Measurements from ENCODE around the gene REX1BD.
A peak's percentile ranks its signal among the peaks of the same experiment; 100 is the strongest.

Gene REX1BD

GRCh38 chr19:18611327-18612050 lies 22.9 kb downstream of the REX1BD start:
- peak overlapping the region; percentile 54 for H3K4me3 ChIP-seq (ENCODE audit: low read length)
- no peak overlapping the region for H3K9ac ChIP-seq (ENCODE audit: low read depth, low read length)
- 1% methylated on average over 56 of the region's 62 CpGs for WGBS
- H3K27me3 ChIP-seq (ENCODE audit: insufficient read depth, low read length): peaks cover 95% of the 10 kb centered on the region
- H3K4me1 ChIP-seq (ENCODE audit: insufficient read depth, low read length): peaks cover 21% of the 10 kb centered on the region
- H3K36me3 ChIP-seq (ENCODE audit: insufficient read depth, low read length): no peaks in the 10 kb centered on the region
- no peak overlapping the region for H3K27ac ChIP-seq (ENCODE audit: low read depth, low read length)
- no peaks in the 10 kb centered on the region for H3K9me3 ChIP-seq (ENCODE audit: insufficient read depth, low read depth, low read length)

GRCh38 chr19:18612051-18612771 lies 23.6 kb downstream of the REX1BD start:
- H3K4me1 ChIP-seq (ENCODE audit: insufficient read depth, low read length): peaks cover 21% of the 10 kb centered on the region
- peaks cover 90% of the 10 kb centered on the region for H3K27me3 ChIP-seq (ENCODE audit: insufficient read depth, low read length)
- H3K27ac ChIP-seq (ENCODE audit: low read depth, low read length): no peak overlapping the region
- H3K9me3 ChIP-seq (ENCODE audit: insufficient read depth, low read depth, low read length): no peaks in the 10 kb centered on the region
- peak overlapping the region; percentile 54 for H3K4me3 ChIP-seq (ENCODE audit: low read length)
- H3K36me3 ChIP-seq (ENCODE audit: insufficient read depth, low read length): no peaks in the 10 kb centered on the region
- no peak overlapping the region for H3K9ac ChIP-seq (ENCODE audit: low read depth, low read length)
- WGBS: 2% methylated on average over 30 of the region's 30 CpGs

DNA sequence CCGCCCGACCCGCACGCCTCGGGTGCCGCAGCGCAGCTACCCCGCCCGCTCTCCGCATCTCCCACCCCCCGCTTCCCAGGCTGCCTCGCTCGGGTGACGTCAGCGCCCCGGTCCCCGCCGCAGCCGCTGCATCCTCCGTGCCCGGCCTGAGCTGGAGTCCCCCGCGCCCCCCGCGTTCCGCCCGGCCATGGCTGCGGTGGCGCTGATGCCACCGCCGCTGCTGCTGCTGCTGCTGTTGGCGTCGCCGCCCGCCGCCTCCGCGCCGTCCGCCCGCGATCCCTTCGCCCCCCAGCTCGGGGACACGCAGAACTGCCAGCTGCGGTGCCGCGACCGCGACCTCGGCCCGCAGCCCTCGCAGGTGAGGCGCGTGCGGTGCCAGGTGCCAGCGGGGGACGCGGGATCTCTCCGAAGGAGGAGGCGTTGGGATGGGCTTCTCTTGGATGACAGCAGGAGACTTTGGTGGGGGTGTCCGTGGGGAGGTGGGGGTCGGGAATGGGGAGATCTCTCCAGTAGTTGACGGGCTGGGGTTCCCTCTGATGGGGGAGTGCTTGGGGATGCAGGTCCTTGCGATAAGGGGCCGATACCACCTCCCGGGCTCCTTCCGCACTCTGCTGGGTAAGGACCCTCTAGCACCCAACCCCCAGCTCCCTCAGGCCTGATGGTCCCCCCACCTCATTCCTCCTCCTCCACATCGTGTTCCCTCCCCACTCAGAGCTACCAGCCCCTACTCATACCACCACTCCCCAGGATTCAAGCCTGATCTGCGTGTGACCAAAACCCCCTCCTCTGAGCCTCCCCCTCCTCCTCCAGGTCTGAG lies 24.4 kb downstream of the REX1BD start, which contains the start of gene TMEM59L:
TSS of gene TMEM59L (plus strand) at position 99 of the 817 bp plus-strand sequence. CDS start at position 188, 89 bp downstream.
- peak within 1 kb of the TSS; percentile 54 for H3K4me3 ChIP-seq (ENCODE audit: low read length)
- no peak within 1 kb of the TSS for H3K9ac ChIP-seq (ENCODE audit: low read depth, low read length)
- H3K27me3 ChIP-seq (ENCODE audit: insufficient read depth, low read length): peaks cover 82% of the 10 kb centered on the region
- H3K36me3 ChIP-seq (ENCODE audit: insufficient read depth, low read length): no peaks in the 10 kb centered on the region
- H3K27ac ChIP-seq (ENCODE audit: low read depth, low read length): no peak within 1 kb of the TSS
- 1% methylated on average over 70 of the region's 70 CpGs for WGBS
- no peaks in the 10 kb centered on the region for H3K9me3 ChIP-seq (ENCODE audit: insufficient read depth, low read depth, low read length)
- H3K4me1 ChIP-seq (ENCODE audit: insufficient read depth, low read length): peaks cover 21% of the 10 kb centered on the region

DNA sequence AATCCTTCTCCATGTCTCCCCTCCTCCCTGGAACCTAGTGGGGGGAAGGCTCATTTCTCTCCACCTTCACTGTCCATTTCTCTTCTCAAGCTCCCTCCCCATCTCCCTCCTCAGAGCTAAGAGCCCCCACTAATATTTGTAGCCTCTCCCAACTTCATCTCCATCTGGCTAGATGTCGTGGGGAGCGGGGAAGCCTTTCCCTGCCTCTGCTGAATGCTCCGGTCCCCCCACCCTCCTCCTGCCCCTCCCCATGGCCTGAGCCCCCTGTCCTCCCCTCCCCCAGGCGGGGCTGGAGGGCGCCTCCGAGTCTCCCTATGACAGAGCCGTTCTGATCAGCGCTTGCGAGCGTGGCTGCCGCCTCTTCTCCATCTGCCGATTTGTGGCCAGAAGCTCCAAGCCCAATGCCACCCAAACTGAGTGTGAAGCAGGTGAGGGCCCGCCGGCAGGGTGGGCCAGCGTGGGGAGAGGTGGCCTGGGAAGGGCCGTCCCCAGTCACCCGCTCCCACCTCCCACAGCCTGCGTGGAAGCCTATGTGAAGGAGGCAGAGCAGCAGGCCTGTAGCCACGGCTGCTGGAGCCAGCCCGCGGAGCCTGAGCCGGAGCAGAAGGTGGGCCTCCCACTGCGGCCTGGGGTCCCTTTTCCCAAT lies 25.1 kb downstream of the REX1BD start:
- Histone ChIP-seq H3K27ac (ENCODE audit: low read depth, low read length) (no peak overlapping the region), H3K4me1 (ENCODE audit: insufficient read depth, low read length) (peaks cover 21% of the 10 kb centered on the region), H3K27me3 (ENCODE audit: insufficient read depth, low read length) (peaks cover 75% of the 10 kb centered on the region), H3K9me3 (ENCODE audit: insufficient read depth, low read depth, low read length) (no peaks in the 10 kb centered on the region), H3K9ac (ENCODE audit: low read depth, low read length) (no peak overlapping the region), H3K36me3 (ENCODE audit: insufficient read depth, low read length) (no peaks in the 10 kb centered on the region), H3K4me3 (ENCODE audit: low read length) (peak overlapping the region; percentile 54)
- 17% methylated on average over 23 of the region's 23 CpGs for WGBS

- Histone ChIP-seq H3K27me3 (ENCODE audit: insufficient read depth, low read length) (peaks cover 52% of the 10 kb centered on the region), H3K4me1 (ENCODE audit: insufficient read depth, low read length) (peaks cover 7% of the 10 kb centered on the region), H3K9ac (ENCODE audit: low read depth, low read length) (no peak overlapping the region), H3K4me3 (ENCODE audit: low read length) (no peak overlapping the region), H3K36me3 (ENCODE audit: insufficient read depth, low read length) (no peaks in the 10 kb centered on the region), H3K9me3 (ENCODE audit: insufficient read depth, low read depth, low read length) (no peaks in the 10 kb centered on the region), H3K27ac (ENCODE audit: low read depth, low read length) (no peak overlapping the region)
- 87% methylated on average over 3 of the region's 3 CpGs for WGBS
Observed at GRCh38 chr19:18616023-18616422, 27.4 kb downstream of the REX1BD start.

DNA sequence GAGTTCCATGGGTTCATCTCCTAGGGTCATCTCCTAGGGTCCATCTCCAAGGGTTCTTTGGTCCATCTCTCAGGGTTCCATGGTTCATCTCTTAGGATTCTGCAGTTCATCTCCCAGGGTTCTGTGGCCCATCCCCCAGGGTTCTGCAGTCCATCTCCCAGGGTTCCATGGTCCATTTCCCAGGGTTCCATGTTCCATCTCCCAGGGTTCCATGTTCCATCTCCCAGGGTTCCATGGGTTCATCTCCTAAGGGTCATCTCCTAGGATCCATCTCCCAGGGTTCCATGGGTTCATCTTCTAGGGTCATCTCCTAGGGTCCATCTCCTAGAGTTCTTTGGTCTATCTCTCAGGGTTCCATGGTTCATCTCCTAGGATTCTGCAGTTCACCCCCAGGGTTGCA lies 29.0 kb downstream of the REX1BD start:
- Histone ChIP-seq H3K36me3 (ENCODE audit: insufficient read depth, low read length) (no peaks in the 10 kb centered on the region), H3K9me3 (ENCODE audit: insufficient read depth, low read depth, low read length) (no peaks in the 10 kb centered on the region), H3K27ac (ENCODE audit: low read depth, low read length) (no peak overlapping the region), H3K4me3 (ENCODE audit: low read length) (no peak overlapping the region), H3K4me1 (ENCODE audit: insufficient read depth, low read length) (no peaks in the 10 kb centered on the region), H3K27me3 (ENCODE audit: insufficient read depth, low read length) (peaks cover 37% of the 10 kb centered on the region), H3K9ac (ENCODE audit: low read depth, low read length) (no peak overlapping the region)

GRCh38 chr19:18618236-18618635 lies 29.6 kb downstream of the REX1BD start:
- WGBS: 91% methylated on average over 13 of the region's 13 CpGs
- Histone ChIP-seq H3K9me3 (ENCODE audit: insufficient read depth, low read depth, low read length) (no peaks in the 10 kb centered on the region), H3K4me3 (ENCODE audit: low read length) (no peak overlapping the region), H3K27ac (ENCODE audit: low read depth, low read length) (no peak overlapping the region), H3K36me3 (ENCODE audit: insufficient read depth, low read length) (no peaks in the 10 kb centered on the region), H3K4me1 (ENCODE audit: insufficient read depth, low read length) (no peaks in the 10 kb centered on the region), H3K27me3 (ENCODE audit: insufficient read depth, low read length) (peaks cover 30% of the 10 kb centered on the region), H3K9ac (ENCODE audit: low read depth, low read length) (no peak overlapping the region)

- Histone ChIP-seq H3K36me3 (ENCODE audit: insufficient read depth, low read length) (no peaks in the 10 kb centered on the region), H3K9me3 (ENCODE audit: insufficient read depth, low read depth, low read length) (no peaks in the 10 kb centered on the region), H3K9ac (ENCODE audit: low read depth, low read length) (no peak overlapping the region), H3K27ac (ENCODE audit: low read depth, low read length) (no peak overlapping the region), H3K27me3 (ENCODE audit: insufficient read depth, low read length) (peaks cover 9% of the 10 kb centered on the region), H3K4me1 (ENCODE audit: insufficient read depth, low read length) (no peaks in the 10 kb centered on the region), H3K4me3 (ENCODE audit: low read length) (no peak overlapping the region)
- WGBS: 83% methylated on average over 10 of the region's 10 CpGs
Observed at GRCh38 chr19:18620311-18620710, 31.7 kb downstream of the REX1BD start.

DNA sequence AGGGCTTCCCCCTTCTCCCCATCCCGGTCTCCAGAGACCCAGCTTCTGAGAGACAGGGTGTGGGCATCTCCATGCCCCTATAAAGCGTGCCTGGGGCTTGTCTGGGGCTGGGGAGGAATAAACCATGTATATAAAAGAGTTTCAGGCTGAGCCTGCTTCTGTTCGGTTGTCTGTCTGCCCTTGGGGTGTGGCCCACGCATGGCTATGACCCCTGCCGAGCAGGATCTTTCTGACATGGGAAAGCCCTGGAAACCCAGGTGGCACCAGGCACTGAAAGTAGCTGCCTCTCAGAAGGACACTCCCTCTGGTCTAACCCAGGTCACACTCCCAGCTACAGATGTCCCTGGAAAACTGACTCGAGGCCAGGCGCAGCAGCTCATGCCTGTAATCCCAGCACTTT lies 32.3 kb downstream of the REX1BD start:
- WGBS: 86% methylated on average over 7 of the region's 7 CpGs
- no peak overlapping the region for H3K27ac ChIP-seq (ENCODE audit: low read depth, low read length)
- no peaks in the 10 kb centered on the region for H3K4me1 ChIP-seq (ENCODE audit: insufficient read depth, low read length)
- peaks cover 3% of the 10 kb centered on the region; the same call in 1 of the 2 replicates for H3K27me3 ChIP-seq (ENCODE audit: insufficient read depth, low read length)
- no peaks in the 10 kb centered on the region for H3K36me3 ChIP-seq (ENCODE audit: insufficient read depth, low read length)
- no peaks in the 10 kb centered on the region for H3K9me3 ChIP-seq (ENCODE audit: insufficient read depth, low read depth, low read length)
- no peak overlapping the region for H3K9ac ChIP-seq (ENCODE audit: low read depth, low read length)
- H3K4me3 ChIP-seq (ENCODE audit: low read length): no peak overlapping the region

- no peak overlapping the region for H3K9ac ChIP-seq (ENCODE audit: low read depth, low read length)
- H3K36me3 ChIP-seq (ENCODE audit: insufficient read depth, low read length): no peaks in the 10 kb centered on the region
- H3K4me1 ChIP-seq (ENCODE audit: insufficient read depth, low read length): no peaks in the 10 kb centered on the region
- H3K4me3 ChIP-seq (ENCODE audit: low read length): no peak overlapping the region
- no peak overlapping the region for H3K27ac ChIP-seq (ENCODE audit: low read depth, low read length)
- no peaks in the 10 kb centered on the region for H3K27me3 ChIP-seq (ENCODE audit: insufficient read depth, low read length)
- no peaks in the 10 kb centered on the region for H3K9me3 ChIP-seq (ENCODE audit: insufficient read depth, low read depth, low read length)
- WGBS: 76% methylated on average over 2 of the region's 2 CpGs
Observed at GRCh38 chr19:18626906-18627305, 38.3 kb downstream of the REX1BD start.
